ENCODE data around the gene CABLES2. TPM values are rescaled to one million over a fixed set of nuclear protein-coding genes. Genes with fewer than 3 reads are reported as not detected.

CABLES2 gene
- total RNA-seq, 1 experiment from 2014 or later = 8.9 TPM

- no peaks in the 10 kb centered on the region for H3K79me2 ChIP-seq (ENCODE audit: insufficient read depth, low read length)
- no peaks in the 10 kb centered on the region for H3K9me3 ChIP-seq (ENCODE audit: control insufficient read depth in 1 of 2, insufficient read depth in 1 of 2, low read depth in 1 of 2, low read length in 2 of 2)
- no peak overlapping the region for H3K4me3 ChIP-seq (replicated peaks in 1 of 2; ENCODE audit: low read depth in 1 of 2, low read length in 2 of 2)
- H3K4me1 ChIP-seq (ENCODE audit: control insufficient read depth in 1 of 2, insufficient read depth in 2 of 2, low read length in 2 of 2) = no peaks in the 10 kb centered on the region
- BruUV-seq (replicated peaks) = no TSS peak
- ChIA-PET POLR2A (no interaction called here), CTCF (no interaction called here), RAD21 (ENCODE audit: low non-redundant PET in 1 of 2, low total read pairs in 2 of 2, uncharacterized antibody in 2 of 2, unreplicated experiment in 2 of 2) (no interaction called here)
- intact Hi-C loops (cut with micrococcal nuclease) = no loop called here
- ATAC-seq (no peak), DNase-seq (ENCODE audit: low read depth, low spot score) (no peak)
- no peak for TF ChIP-seq YY1 (IDR thresholded peaks at IDR 0.05; ENCODE audit: extremely low read depth, insufficient replicate concordance, low read depth, low read length)
- no peak for TF ChIP-seq FOSL1 (IDR thresholded peaks at IDR 0.05; ENCODE audit: low read depth)
- no peak for TF ChIP-seq MAX (IDR thresholded peaks at IDR 0.05)
- TF ChIP-seq SIN3A (IDR thresholded peaks at IDR 0.05; ENCODE audit: low read depth) = no peak
- TF ChIP-seq SP1 (IDR thresholded peaks at IDR 0.05; ENCODE audit: low read depth) = no peak
- no peak for TF ChIP-seq ATF3 (IDR thresholded peaks at IDR 0.05)
- TF ChIP-seq RAD21 (IDR thresholded peaks at IDR 0.05; ENCODE audit: low read depth) = no peak
- no peak for TF ChIP-seq JUND (IDR thresholded peaks at IDR 0.05)
- no peak for TF ChIP-seq CBX3 (IDR thresholded peaks at IDR 0.05; ENCODE audit: low read depth)
- TF ChIP-seq, protein P1, sequence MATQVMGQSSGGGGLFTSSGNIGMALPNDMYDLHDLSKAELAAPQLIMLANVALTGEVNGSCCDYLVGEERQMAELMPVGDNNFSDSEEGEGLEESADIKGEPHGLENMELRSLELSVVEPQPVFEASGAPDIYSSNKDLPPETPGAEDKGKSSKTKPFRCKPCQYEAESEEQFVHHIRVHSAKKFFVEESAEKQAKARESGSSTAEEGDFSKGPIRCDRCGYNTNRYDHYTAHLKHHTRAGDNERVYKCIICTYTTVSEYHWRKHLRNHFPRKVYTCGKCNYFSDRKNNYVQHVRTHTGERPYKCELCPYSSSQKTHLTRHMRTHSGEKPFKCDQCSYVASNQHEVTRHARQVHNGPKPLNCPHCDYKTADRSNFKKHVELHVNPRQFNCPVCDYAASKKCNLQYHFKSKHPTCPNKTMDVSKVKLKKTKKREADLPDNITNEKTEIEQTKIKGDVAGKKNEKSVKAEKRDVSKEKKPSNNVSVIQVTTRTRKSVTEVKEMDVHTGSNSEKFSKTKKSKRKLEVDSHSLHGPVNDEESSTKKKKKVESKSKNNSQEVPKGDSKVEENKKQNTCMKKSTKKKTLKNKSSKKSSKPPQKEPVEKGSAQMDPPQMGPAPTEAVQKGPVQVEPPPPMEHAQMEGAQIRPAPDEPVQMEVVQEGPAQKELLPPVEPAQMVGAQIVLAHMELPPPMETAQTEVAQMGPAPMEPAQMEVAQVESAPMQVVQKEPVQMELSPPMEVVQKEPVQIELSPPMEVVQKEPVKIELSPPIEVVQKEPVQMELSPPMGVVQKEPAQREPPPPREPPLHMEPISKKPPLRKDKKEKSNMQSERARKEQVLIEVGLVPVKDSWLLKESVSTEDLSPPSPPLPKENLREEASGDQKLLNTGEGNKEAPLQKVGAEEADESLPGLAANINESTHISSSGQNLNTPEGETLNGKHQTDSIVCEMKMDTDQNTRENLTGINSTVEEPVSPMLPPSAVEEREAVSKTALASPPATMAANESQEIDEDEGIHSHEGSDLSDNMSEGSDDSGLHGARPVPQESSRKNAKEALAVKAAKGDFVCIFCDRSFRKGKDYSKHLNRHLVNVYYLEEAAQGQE (IDR thresholded peaks at IDR 0.05; ENCODE audit: low read depth) = no peak
- TF ChIP-seq, protein P2, sequence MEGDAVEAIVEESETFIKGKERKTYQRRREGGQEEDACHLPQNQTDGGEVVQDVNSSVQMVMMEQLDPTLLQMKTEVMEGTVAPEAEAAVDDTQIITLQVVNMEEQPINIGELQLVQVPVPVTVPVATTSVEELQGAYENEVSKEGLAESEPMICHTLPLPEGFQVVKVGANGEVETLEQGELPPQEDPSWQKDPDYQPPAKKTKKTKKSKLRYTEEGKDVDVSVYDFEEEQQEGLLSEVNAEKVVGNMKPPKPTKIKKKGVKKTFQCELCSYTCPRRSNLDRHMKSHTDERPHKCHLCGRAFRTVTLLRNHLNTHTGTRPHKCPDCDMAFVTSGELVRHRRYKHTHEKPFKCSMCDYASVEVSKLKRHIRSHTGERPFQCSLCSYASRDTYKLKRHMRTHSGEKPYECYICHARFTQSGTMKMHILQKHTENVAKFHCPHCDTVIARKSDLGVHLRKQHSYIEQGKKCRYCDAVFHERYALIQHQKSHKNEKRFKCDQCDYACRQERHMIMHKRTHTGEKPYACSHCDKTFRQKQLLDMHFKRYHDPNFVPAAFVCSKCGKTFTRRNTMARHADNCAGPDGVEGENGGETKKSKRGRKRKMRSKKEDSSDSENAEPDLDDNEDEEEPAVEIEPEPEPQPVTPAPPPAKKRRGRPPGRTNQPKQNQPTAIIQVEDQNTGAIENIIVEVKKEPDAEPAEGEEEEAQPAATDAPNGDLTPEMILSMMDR (IDR thresholded peaks at IDR 0.05 in 2 of 3, conservative IDR thresholded peaks at IDR 0.05 in 1 of 3; ENCODE audit: borderline replicate concordance in 1 of 3, insufficient read depth in 1 of 3, low read depth in 2 of 3, low read length in 2 of 3) = no peak
- no peak for TF ChIP-seq POLR2A (IDR thresholded peaks at IDR 0.05; ENCODE audit: borderline replicate concordance, extremely low read depth, insufficient read depth, insufficient read length)
- H3K9me2 ChIP-seq (ENCODE audit: insufficient read depth) = no peaks in the 10 kb centered on the region
- no peaks in the 10 kb centered on the region for H3K27me3 ChIP-seq (ENCODE audit: insufficient read depth, low read length)
- no peak overlapping the region for H3K27ac ChIP-seq (ENCODE audit: low read depth, low read length)
- no peak overlapping the region for H3K9ac ChIP-seq (ENCODE audit: low read length)
- H4K20me1 ChIP-seq (ENCODE audit: insufficient read depth) = no peaks in the 10 kb centered on the region
- H3K4me2 ChIP-seq (ENCODE audit: low read length) = no peak overlapping the region
- no peak overlapping the region for H2AFZ ChIP-seq (ENCODE audit: low read depth, low read length, poor library complexity, severe bottlenecking)
- H3K36me3 ChIP-seq (ENCODE audit: control insufficient read depth in 1 of 2, insufficient read depth in 2 of 2, low read length in 2 of 2) = no peaks in the 10 kb centered on the region
Measured at GRCh38 chr20:62437496-62437895, 30.4 kb upstream of the CABLES2 start.
